T follicular helper cell (primary cell): ENCODE measurements around the gene SPATA9.

Source experiments
- DNase-seq: peaks from one replicate; pipeline ENCODE4 v3.0.0-alpha.2; 2020; ENCODE audit warnings: low read depth

SPATA9 gene

GRCh38 chr5:95684361-95684760, 1.6 kb upstream of the SPATA9 start:
- no peak for DNase-seq

DNA sequence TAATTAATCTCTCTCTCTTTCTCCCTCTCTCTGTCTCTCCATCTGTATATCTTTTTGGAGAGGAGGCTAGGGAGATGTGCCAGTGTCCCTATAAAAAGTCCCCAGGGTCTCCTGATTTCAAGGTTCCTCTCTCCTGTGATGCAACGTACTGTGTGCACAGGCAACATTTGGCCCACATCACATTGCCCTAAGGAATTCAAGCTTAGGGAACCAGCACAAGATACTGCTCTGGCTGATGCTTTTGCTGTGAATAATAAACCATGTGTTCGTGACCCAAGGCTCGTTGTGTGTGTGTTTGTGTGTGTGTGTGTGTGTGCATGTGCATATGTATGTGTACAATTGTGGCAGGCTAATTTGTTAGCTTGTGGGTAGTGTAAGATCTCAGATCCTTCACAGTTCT, 9.7 kb downstream of the SPATA9 start:
- no peak for DNase-seq

DNA sequence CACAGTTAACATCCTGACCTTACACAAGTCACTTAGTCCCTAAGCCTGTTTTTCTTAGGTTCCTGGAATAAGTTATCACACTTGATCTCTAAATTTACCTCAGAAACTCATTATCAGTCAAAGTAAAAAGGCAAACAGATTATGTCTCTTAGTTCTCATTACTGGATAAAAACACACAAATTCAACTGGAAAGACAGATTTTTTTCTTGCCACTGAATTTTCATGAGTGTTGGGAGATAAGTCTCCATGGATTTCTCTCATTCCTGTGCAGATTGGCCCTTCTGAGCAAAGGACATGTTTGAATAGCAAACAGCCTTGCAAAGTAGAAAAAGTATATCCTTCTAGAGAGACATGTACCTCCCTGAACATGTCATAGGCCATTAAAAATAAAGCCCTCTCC, 10.2 kb downstream of the SPATA9 start:
- DNase-seq: no peak

- no peak for DNase-seq
These were observed 11.0 kb downstream of the SPATA9 start for GRCh38 chr5:95671826-95672225.

DNA sequence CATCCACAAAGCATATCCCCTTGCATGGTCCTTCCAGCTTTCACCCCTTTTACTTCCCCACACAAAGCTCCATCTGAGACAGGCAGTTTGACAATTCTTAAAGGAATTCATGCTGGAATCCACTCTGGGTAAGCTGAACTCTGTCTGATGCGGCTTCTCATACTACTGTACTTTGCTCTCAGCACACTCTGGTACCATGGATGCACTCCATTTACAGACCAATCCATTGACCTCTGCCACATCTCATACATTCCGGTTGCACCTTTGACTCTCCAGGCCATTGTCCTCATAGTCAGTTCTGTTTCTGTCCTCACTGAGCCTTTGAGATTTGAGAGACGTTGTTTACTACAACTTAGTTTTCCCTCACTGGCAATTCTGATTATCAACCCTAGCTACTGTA, 12.2 kb downstream of the SPATA9 start:
- DNase-seq: no peak

- no peak for DNase-seq
These were observed 12.8 kb downstream of the SPATA9 start for GRCh38 chr5:95669985-95670384.

DNA sequence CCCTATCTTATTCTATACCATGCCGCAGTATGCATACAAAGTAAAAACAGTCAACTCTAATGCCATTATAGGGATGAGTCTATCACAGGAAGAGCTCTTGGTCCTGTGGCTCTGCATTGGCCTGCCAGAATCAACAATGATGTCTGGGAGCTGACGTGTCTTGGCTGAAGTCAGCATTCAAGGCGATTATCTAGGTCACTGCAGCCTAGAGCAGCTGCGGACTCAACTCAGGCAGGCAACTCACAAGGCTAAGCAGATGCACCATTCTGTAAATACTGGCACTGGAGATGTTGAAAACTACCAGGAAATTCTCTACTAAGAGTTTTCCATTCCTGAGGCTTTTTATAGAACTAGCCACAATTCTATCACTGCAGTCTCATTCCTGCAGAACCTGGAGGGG, 13.3 kb downstream of the SPATA9 start:
- DNase-seq: no peak

DNA sequence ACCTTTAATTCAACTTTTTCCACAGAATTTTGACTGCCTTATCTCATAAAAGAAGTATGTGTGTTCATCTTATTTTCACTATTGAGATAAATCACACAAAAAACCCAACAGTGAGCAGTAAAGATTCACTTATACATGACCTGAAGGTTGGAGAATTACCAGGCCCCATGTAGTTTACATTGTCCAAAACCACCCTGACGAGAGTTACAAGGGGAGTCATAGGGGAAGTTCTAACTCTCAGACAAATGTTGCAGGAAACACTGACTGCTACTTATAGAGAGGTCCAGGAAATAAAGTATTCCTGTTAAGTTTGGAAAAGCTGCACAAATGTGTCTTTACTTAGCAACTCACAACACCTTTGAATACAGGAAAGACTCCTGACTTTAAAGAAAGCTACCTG, 14.1 kb downstream of the SPATA9 start:
- no peak for DNase-seq

- DNase-seq: no peak
These were observed 14.6 kb downstream of the SPATA9 start for GRCh38 chr5:95668216-95668615.

- DNase-seq: no peak
These were observed 15.1 kb downstream of the SPATA9 start for GRCh38 chr5:95667678-95668077.

DNA sequence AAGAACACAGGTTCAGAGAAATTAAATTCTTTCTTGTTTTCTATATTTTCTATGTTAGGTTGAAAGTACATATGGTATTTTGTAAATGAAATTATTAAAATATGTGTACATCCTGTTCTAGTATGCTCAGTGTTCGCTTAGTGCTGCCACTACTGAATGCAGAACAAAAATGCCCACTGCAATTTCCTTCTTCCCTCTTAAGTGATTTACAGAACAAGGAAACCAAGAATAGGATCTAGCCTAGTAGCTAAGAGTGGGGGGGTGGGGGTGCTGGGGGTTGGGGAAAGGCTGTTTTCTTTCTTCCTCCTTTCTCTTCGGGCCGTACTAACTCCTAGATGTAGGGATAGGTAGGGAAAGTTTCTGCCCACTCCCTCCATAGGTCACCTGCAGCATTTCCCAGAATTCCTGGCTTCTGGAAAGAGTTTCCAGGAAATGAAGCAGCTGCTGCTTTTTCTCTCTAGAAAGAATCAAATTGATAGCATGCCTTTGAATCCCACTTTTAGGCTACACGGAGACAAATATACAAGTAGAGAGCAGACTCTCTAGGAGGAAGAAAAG, 15.7 kb downstream of the SPATA9 start:
- DNase-seq: no peak

DNA sequence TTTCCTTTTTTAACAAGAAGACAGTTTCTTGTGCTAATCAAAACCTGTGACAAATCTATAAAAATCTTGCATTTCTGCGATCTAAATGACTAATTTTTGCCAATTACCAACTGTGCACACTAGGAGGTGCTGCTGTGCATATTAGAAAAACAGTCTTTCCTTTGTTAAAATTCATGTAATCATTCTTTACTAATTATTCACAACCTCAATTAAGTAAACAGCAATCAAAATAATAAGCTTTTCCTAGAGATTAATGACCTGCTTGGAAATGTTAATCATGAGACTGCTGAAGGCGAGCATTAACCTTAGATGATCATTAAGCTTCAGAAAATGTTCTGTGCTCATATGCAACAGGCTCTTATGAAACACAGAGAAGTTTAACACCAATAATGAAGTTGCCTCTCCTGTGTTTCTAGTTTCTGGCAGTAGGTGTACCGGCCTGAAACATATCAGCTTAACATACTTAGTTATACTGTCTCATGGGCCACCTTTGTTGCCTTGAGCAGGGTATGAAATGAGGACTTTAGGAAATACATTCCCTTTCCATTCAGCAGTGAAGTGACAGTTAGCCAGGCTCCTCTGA, 18.5 kb downstream of the SPATA9 start:
- DNase-seq: peak; percentile 7

DNA sequence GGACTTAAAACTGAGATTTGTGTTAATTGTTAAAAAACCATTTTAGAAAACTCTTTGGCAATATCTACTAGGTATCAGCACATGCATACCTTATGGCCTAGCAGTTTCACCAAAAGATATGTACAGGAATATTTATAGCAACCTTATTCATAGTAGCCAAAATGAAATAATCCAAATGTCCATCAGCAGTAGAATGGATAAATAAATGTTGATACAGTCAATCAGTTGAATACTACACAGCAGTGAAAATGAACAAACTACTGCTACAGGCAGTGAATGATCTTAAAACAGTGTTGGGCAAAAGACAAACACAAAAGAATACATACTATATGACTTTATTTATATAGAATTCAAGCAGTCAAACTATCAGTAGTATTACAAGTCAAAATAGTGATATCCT, 19.8 kb downstream of the SPATA9 start:
- no peak for DNase-seq

DNA sequence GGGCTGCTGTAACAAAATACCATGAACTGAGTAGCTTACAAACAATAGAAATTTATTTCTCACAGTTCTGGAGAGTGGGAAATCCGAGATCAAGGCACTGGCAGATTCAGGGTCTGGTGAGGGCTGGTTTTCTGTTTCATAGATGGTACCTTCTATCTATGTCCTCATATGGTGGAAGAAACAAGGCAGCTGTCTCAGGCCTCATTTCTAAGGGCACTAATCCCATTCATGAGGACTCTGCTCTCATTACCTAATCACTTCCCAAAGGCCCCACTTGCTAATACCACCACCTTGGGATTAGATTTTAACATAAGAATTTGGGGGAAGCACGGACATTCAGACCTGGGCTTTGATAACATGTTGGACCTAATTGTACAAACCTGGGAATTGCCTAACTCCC, 22.7 kb downstream of the SPATA9 start:
- DNase-seq: no peak

DNA sequence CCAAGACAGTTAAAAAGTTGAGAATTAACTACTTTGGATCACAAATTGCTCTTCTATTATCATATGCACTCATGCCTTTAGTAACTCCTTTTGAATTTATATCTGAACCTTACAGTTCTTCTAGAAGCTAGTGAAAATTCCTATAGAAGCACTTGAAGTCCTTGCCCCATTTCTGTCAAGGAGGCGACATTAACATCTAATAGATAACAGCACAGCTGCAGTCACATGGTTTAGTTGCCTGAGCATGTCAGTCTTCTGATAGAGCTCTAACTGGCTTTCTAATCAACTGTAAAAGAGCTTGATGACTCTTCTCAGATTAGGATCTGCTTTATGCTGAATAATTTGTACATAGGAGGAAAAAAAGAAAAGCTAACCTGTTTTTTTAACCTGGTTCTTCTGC, 27.2 kb downstream of the SPATA9 start:
- DNase-seq: no peak

DNA sequence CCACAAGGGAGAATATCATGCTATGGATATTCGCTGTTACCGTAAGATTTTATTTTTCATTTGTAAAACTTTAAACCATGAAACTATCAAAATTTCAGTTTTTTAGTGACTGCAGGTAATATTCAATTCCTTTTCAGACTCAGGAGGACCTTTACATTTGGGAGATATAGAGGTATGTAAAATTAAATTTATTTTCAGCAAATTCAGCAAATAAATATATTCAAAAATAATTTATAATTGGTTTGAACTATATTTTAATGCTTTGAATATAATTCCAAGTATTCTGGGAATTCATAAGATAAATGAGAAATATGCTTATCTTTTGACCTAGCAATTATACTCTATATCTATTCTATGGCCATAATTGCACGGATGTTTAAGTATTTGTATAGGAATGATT, 28.6 kb downstream of the SPATA9 start:
- DNase-seq: no peak

DNA sequence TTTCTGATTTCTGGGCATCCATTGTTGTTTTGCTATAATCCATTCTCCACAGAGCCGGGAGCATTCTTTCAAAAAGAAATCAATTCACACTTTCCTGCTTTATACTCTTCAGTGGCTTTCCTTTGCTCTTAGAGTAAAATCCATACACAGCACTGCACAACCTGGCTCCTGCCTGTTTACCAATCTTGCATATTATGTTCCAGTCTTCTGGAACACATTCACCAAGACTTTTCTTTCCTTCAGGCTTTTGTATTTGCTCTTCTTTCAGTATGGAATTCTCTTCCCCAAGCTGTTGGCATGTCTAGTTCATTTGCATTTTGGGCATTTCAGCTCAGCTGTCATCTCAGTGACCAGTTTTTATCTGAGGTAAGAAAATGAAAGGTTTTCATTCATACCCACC, 29.9 kb downstream of the SPATA9 start:
- DNase-seq: no peak

DNA sequence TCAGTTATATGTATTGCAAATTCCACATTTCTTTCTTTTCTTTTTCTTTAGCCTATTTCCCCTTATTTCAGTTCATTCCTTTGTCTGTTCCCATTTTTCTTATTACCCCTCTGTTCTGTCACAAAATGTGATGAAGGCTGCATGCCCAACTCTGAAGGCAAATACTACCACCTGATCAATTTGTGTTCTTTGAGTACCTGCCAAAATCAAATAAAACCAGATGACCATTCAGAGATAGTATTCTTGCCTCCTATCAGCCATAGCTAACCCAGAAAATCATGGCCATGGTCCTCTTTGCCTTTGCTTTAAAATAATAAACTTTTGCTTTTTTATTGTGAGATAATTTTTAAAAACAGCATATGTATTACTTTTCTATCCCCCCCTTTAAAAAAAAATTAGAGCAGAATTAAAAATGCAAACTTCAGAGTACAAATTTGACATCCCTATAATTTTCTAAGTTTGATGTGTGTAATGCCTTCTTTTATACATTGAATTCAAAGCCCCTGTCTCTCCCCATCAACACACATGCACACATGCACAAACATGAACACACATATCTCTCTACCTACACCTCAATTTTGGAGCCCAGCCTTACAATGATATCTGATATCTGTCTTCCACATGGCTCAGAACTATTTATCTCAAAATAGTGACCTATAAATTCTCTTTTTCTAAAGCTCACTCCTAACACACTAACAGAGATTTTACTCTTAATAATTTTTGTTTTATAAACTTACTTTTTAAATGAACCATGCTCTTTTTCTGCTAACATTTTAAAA, 32.8 kb downstream of the SPATA9 start:
- DNase-seq: no peak

DNA sequence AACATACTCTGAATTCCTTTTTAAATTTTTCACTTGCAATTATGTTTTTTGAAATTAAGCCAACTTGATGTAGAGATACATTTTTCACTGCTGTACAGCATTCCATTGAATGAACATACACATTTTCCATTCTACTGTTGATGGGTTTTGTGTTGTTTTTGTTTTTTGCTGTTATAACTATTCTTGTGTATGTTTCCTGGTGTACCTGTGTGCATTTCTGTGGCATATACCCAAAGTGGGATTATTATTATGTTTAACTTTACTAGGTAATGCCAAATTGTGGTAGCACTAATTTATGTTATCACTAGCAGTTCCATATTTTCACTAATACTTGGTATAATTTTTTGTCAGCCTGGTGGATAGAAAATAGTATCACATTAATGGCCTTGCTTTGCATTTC, 33.5 kb downstream of the SPATA9 start:
- no peak for DNase-seq

DNA sequence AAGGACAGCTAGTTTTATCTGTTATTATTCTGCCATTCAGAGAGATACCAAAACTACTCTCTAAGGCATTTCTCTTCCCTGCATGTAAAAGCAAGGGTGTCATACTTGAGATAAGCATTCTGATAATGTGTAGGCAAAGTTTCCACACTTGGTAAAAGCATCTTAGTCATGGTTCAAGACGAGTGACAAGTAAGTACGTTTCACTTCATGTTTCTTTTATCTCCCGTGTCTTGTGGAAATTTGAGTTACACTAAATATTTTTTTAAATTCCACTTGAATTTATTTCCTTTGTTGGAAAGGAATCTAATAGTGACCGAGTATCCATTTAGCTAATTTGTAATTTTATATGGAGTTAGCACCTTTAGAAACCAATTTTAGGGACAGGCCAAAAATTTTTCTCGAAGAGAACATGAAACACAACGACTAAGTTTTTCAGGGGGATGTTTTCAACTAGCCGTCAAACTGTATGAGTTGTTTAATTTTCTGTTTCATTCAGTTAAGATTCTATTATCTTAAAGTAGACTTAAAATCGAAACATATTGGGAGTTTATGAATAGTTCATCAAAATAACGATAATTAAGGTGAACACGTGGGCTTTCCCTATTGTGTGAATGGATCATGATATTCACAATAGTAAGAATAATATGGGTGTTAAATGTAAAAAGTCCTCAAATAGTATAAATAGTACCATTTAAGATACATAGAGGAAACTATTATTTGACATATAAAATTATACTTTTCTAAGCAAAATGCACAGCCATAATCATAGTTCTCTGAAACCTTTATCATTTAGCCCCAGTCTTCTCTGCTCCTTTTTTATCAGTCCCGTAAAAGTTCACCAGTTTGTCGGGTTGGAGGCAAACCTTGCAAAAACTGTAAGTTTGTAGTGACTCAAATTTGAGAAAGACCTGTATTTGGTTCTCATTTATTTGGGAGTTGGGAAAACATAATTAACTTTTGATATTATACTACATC, 34.6 kb downstream of the SPATA9 start:
- DNase-seq: no peak

GRCh38 chr5:95646569-95647431, 36.0 kb downstream of the SPATA9 start, which contains the start of gene RFESD:
Gene RFESD (plus strand): TSS chr5:95646777. CDS start chr5:95652272, 5,495 bp downstream.
- peak; percentile 85 for DNase-seq
